Activated CD4-positive, alpha-beta T cell treated with anti-CD3 and anti-CD28 coated beads, Interleukin-2, amount 50 U/mL, for 1 hour (primary cell): ENCODE data around the gene TAS2R39.
"Not testable (repeated sequence)": the region's sequence is repeated elsewhere in the genome, so short reads cannot be mapped to it uniquely, and the experiment has no call there.

Experiments used
- DNase-seq: peaks from one replicate; pipeline ENCODE4 v3.0.0-alpha.2; 2020

TAS2R39 gene

GRCh38 chr7:143183024-143183423 is at the start of gene TAS2R39:
TSS of gene TAS2R39 (plus strand) at chr7:143183419. CDS start at chr7:143183419, 0 bp downstream.
- DNase-seq, result no peak

- no peak for DNase-seq
These were observed 36.1 kb upstream of the TAS2R39 start for GRCh38 chr7:143147070-143147469.

- DNase-seq, result no peak
These were observed 35.2 kb upstream of the TAS2R39 start for GRCh38 chr7:143148050-143148449.

- no peak for DNase-seq
These were observed 34.6 kb upstream of the TAS2R39 start for GRCh38 chr7:143148651-143149050.

GRCh38 chr7:143150696-143151095 is 32.5 kb upstream of the TAS2R39 start:
- not testable (repeated sequence) for DNase-seq

- DNase-seq, result not testable (repeated sequence)
These were observed 24.6 kb upstream of the TAS2R39 start for GRCh38 chr7:143158617-143159016.

- no peak for DNase-seq
These were observed 11.5 kb upstream of the TAS2R39 start for GRCh38 chr7:143171697-143172096.

GRCh38 chr7:143172354-143172753 is 10.9 kb upstream of the TAS2R39 start:
- no peak for DNase-seq

GRCh38 chr7:143176128-143176527 is 7.1 kb upstream of the TAS2R39 start:
- no peak for DNase-seq

- DNase-seq, result no peak
These were observed 5.7 kb upstream of the TAS2R39 start for GRCh38 chr7:143177374-143178119.

- not testable (repeated sequence) for DNase-seq
These were observed 2.4 kb upstream of the TAS2R39 start for GRCh38 chr7:143180771-143181170.

GRCh38 chr7:143181349-143181748 is 1.9 kb upstream of the TAS2R39 start:
- no peak for DNase-seq

- no peak for DNase-seq
These were observed 2.3 kb downstream of the TAS2R39 start for GRCh38 chr7:143185551-143185950.

GRCh38 chr7:143188994-143189393 is 5.8 kb downstream of the TAS2R39 start:
- no peak for DNase-seq

GRCh38 chr7:143193880-143194279 is 10.7 kb downstream of the TAS2R39 start:
- no peak for DNase-seq

- DNase-seq, result no peak
These were observed 15.8 kb downstream of the TAS2R39 start for GRCh38 chr7:143199040-143199439.

- no peak for DNase-seq
These were observed 18.9 kb downstream of the TAS2R39 start for GRCh38 chr7:143202161-143202560.

GRCh38 chr7:143203386-143203785 is 20.2 kb downstream of the TAS2R39 start:
- no peak for DNase-seq

GRCh38 chr7:143205560-143206293 is 22.5 kb downstream of the TAS2R39 start:
- no peak for DNase-seq

GRCh38 chr7:143210541-143210940 is 27.3 kb downstream of the TAS2R39 start:
- no peak for DNase-seq

- DNase-seq, result not testable (repeated sequence)
These were observed 30.3 kb downstream of the TAS2R39 start for GRCh38 chr7:143213478-143213877.

GRCh38 chr7:143214789-143215679 is 31.8 kb downstream of the TAS2R39 start:
- peak; percentile 52 for DNase-seq

GRCh38 chr7:143216151-143216550 is 32.9 kb downstream of the TAS2R39 start:
- DNase-seq, result no peak
